Prostate gland (tissue), 2 donors: ENCODE results near the gene PNMA8A.

ENCODE experiments used
- CTCF ChIP-seq, 4 experiments: fragments of 200-600 bp in 2 of 4; fragments of 450-650 bp in 2 of 4; sonication (generic) in 2 of 4; IDR thresholded peaks; 1 replicate in 3 of 4; 2 replicates in 1 of 4; pipeline ENCODE4 v1.5.1; 2016 to 2019; ENCODE audit warnings: antibody characterized with exemption in 4 of 4, mild to moderate bottlenecking in 2 of 4, moderate library complexity in 2 of 4
- POLR2A ChIP-seq: fragments of 450-650 bp; IDR thresholded peaks from one replicate; pipeline ENCODE4 v1.6.1; 2016; ENCODE audit warnings: antibody characterized with exemption, mild to moderate bottlenecking

GRCh38 chr19:46446021-46446420, 25.3 kb downstream of the PNMA8A start:
- TF ChIP-seq POLR2A = no peak
- no peak for TF ChIP-seq CTCF (IDR thresholded peaks at IDR 0.05)
